GM18505 (cell line): ENCODE data around the gene CASQ2.
A peak's percentile ranks its signal among the peaks of the same experiment; 100 is the strongest.

ENCODE experiments used
- ATAC-seq: cut with Tn5 transposase; IDR thresholded peaks from one replicate; pipeline ENCODE4 v1.9.1; 2021; ENCODE audit not compliant: unreplicated experiment
- POLR2A ChIP-seq: IDR thresholded peaks from 4 replicates; pipeline ENCODE4 v1.6.1; 2011; ENCODE audit warnings: borderline replicate concordance; ENCODE audit not compliant: insufficient read depth, insufficient read length; ENCODE audit errors: extremely low read depth

CASQ2 gene

DNA sequence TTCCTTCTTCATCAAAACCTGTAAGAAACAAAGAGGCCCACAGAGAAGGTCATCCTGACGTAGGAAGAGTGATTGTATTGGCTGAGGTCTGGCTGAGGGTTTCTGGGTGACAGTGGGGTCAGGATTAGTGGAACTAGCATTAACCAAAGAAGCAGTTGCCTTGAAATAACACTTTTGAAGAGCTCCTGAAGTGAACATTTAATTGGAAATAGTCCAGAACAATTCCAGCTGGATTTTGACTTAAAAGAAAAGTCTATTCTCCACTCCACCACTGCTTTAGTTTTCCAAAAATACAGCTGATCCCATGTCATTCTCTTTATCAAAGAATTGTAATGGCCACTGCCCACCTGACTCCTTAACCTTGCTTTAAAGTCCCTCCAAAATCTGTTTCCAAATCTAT, 27.7 kb downstream of the CASQ2 start:
- TF ChIP-seq POLR2A, result no peak
- no peak for ATAC-seq

DNA sequence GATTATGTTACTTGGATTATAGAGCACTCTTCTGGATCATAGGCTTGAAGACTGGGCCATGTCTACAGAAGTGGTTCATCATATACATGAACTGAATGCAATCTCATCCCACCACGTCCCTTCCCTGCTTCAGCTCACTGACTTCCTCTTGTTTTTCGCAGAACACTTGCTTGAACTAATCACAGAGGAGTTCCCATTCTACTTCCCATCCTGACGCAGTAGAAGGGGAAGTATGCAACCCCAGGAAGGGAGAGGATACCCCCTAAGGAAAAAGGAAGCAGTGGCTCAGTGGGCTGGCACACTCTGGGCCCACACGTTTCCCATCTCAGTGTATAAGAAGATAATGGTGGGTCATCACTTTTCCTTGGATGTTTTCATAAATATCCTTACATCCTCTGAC, 36.2 kb downstream of the CASQ2 start:
- no peak for TF ChIP-seq POLR2A

DNA sequence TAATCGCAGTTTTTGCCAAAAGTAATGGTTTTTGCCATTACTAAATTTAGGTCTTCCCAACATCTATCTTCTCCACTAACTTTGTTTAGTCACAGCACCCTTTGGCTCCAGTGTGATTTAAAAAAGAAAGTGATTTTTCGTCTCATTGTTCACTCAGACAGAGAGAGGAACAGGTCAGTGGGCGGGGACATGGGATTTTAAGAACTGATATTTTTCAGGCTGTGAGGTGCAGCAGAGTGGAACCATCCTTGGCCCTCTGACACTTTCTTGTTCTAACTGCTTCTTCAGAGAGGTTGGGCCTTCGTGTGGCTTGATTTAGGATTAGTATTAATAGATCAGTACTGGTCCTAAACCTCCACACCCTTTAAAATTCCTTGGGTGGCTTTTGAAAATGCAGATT, 38.8 kb downstream of the CASQ2 start:
- peak; percentile 96 for ATAC-seq
- TF ChIP-seq POLR2A, result no peak

More for the DNA sequence above, 36.2 kb downstream of the CASQ2 start:
- no peak for ATAC-seq

DNA sequence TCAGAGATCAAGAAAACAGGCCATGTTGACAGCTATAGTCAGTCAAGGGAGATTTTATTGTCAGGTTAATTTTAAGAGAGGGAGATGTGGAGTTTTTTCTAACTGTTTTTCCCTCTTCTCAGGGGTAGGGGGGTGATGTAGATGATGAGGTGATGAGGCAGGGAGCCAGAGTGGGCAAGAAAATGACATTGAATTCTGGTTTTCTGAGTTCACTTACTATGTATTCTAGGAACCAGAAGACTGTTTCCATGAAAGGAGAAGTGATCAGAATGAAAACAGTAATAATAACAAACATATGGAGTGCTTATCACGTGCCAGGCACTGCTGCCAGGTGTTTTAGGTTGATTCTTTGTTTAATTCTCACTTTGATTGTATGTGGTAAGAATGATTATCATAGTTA, 40.2 kb downstream of the CASQ2 start:
- no peak for ATAC-seq
- TF ChIP-seq POLR2A, result no peak

DNA sequence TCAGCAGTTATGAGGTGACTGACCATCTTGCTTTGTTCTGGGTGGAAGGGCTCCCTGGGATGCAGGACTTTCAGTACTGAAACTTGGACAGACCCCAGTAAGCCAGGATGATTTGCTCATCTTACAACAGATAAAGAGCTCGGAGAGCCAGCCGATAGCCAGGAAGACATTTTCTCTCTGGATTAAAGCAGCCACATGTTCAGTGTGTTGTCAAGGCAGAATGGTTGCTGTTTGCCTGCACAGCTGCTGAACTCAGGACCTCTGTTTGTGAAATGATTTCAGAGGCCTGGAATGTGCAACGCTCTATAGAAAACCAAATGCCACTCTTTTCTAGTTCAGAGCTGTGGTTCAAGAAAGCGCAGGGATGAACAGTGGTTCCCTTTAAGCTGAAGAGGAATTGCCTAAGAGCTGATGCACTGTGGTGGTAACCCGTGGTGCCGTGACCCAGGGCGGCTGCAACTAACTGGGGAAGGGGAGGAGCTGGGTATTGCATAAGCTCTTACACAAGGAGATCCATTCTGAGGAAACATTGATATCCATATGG, 40.7 kb downstream of the CASQ2 start:
- ATAC-seq, result no peak

DNA sequence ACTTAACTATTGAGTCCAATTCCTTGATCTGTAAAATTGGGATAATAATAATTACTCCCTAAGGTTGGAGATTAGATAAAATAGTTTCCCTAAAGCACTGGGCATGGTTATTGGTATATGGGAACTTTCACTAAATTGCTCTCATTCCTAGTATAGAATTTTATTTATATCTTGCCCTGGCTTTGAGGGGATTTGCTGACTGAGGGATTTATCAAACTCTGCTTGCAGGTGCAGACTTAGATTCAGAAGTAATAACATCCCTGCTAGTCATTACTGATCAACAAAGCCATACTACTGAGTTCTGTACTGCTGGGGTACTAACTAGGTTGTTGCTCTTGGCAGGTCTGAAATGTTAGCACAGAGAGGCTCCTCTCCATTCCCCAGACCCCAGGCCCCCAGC, 41.9 kb downstream of the CASQ2 start:
- no peak for TF ChIP-seq POLR2A
- ATAC-seq, result no peak

More for the DNA sequence above, 40.7 kb downstream of the CASQ2 start:
- no peak for TF ChIP-seq POLR2A

DNA sequence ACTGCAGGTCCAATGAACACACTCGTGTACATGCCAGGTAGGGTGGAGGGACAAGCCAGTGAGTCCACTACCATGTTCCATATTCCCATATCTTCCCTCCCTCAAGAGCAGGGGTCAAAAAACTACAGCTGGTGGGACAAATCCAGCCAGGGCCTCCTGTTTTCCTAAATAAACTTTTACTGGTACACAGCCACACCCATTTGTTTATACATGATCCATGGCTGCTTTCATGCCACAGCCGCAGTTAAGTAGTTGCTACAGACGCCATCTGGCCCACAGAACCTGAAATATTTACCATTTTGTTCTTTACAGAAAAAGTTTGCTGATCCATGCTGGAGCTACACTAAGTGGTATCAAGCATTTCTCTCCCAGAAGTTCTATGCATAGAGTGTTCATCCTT, 42.4 kb downstream of the CASQ2 start:
- no peak for ATAC-seq
- TF ChIP-seq POLR2A, result no peak

DNA sequence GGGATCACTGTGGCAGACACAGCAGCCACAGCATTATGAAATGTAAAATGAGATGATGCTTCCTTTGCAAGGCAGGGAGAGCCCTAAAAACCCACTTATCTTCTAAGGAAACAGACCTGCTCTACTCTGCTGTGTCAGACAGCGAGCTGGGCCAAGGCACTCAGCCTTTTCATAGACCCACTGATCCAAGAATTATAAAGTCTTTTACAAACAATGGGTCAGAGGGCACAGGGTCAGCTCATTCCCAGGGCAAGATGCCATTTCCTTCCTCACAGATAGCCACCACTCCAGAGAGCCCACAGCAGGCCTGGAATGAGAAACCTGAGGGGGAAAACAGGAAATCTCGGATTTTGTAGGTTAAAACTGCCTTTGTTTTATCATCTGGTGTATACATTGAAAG, 42.9 kb downstream of the CASQ2 start:
- TF ChIP-seq POLR2A, result no peak
- no peak for ATAC-seq

DNA sequence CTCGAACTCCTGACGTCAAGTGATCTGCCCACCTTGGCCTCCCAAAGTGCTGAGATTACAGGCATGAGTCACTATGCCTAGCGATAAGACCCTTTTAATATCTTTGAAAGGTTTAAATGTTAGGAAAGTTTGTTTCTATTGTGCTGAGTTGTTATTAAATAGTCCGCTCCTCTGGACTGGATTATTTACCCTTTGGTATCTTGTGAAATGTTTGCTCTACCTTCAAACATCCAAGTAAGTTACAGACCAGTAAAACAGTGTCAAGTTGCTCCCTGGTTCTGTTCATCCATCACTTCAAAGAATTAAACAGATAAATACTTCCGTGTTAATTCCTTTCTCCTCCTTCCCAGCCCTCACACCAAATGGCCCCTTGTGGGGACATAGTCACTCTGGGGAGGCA, 44.8 kb downstream of the CASQ2 start:
- no peak for ATAC-seq

DNA sequence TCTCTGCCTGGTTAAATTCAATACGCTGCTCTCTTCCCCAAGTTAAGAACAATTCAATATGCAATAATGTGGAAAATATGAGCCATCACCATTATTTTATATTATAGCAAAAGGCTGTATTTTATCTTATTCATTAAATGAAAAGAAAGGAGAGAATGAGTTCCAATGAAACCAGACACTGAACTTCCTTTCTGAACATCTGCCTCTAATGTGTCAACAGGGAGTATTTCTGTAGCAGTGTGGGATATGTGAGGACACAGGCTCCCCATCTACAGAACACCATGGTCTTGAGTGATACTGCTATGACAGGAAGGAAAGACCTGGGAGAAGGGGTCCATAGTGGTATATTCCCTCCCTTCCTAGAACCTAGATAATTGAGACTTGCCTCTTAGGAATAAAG, 46.3 kb downstream of the CASQ2 start:
- TF ChIP-seq POLR2A, result no peak
- no peak for ATAC-seq

More for the DNA sequence above, 44.8 kb downstream of the CASQ2 start:
- no peak for TF ChIP-seq POLR2A

DNA sequence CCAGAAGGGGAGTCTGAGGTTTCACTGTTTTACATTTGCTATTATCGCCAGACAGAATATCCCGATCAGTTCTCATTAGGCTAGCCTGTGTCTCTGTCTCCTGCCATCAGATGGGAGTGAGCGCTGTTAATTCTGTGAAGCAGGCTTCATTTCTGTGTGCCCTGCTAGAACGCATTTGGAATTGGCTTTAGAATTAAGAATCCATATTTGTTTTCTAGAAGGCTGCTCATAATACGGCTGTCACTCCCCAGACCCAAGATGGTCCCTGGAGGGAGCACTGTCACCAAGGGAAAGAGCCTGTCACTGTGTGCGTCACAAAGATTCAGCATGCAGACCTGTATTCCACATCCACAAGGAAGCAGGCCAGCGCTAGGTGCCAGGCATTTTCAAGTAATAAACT, 49.2 kb downstream of the CASQ2 start:
- TF ChIP-seq POLR2A, result no peak
- ATAC-seq, result no peak

DNA sequence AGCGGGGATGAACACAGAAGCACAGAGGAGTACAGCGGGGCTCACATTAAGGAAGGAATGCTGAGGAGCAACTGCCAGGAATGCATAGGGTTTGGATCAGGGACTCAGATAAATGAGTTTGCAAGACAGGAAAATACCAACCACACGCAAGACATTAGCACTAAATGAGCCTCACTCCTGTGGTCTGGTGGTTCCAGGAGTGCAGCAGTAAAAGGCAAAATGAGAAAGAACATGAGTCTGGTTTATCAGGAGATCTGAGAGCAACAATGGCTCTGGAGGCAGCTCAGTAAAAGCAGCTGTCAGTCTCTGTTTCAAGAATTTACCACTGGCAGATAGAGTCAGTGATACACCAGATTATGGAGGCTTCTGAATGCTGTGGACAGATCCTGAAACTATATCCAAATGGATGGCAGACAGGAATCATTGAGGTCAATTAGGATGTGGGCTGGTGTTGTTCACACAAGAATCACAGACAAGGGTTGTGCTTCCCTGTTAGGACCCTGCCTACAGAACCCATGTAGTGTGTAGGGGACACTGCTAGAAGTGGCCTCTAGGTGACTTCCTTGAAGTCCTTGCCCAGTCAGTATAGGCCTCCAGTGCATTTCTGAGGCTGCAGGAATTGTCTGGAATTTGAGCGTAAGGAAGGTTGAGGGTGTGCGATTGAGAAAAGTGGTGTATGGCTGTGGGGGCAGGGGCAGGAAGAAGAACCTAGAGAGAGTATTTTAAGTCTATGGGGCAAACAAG, 50.3 kb downstream of the CASQ2 start:
- no peak for ATAC-seq
- no peak for TF ChIP-seq POLR2A

DNA sequence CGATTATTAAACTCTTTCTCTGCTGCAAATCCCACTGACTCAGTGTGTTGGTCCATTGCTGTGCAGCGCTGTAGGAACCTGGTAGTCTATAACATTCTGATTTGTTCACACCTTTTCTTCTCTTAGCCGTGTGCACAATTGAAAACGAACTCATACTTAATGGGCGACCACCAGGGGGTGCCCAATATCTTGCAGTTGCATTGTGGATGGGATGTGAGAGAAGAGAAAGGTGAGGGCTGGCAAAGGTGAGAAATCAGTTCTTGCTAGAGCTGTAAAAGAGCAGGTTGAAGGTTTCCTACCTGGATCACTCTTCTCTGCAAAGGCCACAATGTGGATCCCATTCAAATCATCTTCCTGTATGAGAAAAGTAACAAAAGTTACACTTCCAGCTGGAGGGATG, 51.0 kb downstream of the CASQ2 start:
- ATAC-seq, result no peak
- TF ChIP-seq POLR2A, result no peak

DNA sequence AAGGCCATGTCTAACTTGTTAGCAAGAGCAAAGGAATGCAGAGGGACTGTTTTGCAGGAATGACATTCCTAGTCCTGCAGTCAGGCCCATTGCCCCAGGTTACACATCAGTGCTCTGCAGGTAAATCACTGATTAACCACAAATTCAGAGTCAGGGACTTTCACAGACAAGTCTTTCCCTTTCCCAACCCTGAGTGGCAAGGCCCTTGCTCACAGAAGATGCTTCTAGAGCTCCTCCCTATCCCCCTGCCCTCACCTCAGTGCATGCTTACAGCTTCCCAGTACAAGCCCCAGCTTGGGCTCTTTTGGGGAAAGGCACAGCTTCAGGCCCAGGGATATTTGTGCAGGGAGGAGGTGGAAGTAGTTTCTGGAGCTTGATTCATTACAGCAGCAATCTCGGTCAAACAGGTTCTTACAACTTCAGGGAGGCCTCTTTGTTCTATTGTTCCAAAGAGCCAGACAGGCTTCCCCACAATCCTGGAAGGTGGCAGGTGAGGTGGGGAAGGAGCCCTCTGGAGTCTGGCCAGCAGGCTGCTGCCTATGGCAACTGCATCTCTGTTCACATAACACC, 53.9 kb downstream of the CASQ2 start:
- no peak for TF ChIP-seq POLR2A
- ATAC-seq, result no peak
